H1 (cell line): ENCODE data around the gene GDF15.

ENCODE experiments used
- CREB1 ChIP-seq: IDR thresholded peaks from 2 replicates; pipeline ENCODE4 v1.6.1; 2012; ENCODE audit warnings: inconsistent platforms
- EZH2 ChIP-seq: fragments of 200-600 bp; sonication (generic); IDR thresholded peaks from 2 replicates; pipeline ENCODE4 v1.7.1; 2012; ENCODE audit warnings: low read depth, mild to moderate bottlenecking, moderate library complexity, low read length, inconsistent platforms; ENCODE audit not compliant: severe bottlenecking
- GTF2F1 ChIP-seq: IDR thresholded peaks from 2 replicates; pipeline ENCODE4 v1.6.1; 2012; ENCODE audit warnings: low read depth, low read length, improper control_type of control experiment, borderline replicate concordance
- KDM1A ChIP-seq: fragments of 200-600, 300-600 bp; sonication (generic); IDR thresholded peaks from 2 replicates; pipeline ENCODE4 v1.7.1; 2016; ENCODE audit warnings: mild to moderate bottlenecking, low read length, borderline replicate concordance
- PHF8 ChIP-seq: fragments of 200-600 bp; sonication (generic); conservative IDR thresholded peaks from 2 replicates; pipeline ENCODE4 v1.7.1; 2012; ENCODE audit warnings: low read depth, mild to moderate bottlenecking, inconsistent platforms, low read length, moderate library complexity
- POLR2A ChIP-seq, 2 experiments: IDR thresholded peaks; 1 replicate in 1 of 2; 2 replicates in 1 of 2; pipeline ENCODE4 v1.6.1; 2011; ENCODE audit warnings: low read depth in 2 of 2, low read length in 2 of 2, mild to moderate bottlenecking in 2 of 2; ENCODE audit errors: control extremely low read depth in 1 of 2
- SIRT6 ChIP-seq: IDR thresholded peaks from one replicate; pipeline ENCODE4 v1.7.1; 2012; ENCODE audit warnings: low read length, inconsistent platforms
- YY1 ChIP-seq: IDR thresholded peaks from 2 replicates; pipeline ENCODE4 v1.6.1; 2011; ENCODE audit warnings: low read depth, mild to moderate bottlenecking, low read length
- TF ChIP-seq, protein P1 (sequence below): IDR thresholded peaks from 2 replicates; pipeline ENCODE4 v1.6.1; 2011; ENCODE audit warnings: low read depth, mild to moderate bottlenecking, low read length; ENCODE audit not compliant: insufficient read depth
- TF ChIP-seq, protein P2 (sequence below), 3 experiments: IDR thresholded peaks; 1 replicate in 2 of 3; 2 replicates in 1 of 3; pipeline versions ENCODE4 v1.5.1 to v1.6.1; 2011; ENCODE audit warnings: low read length in 3 of 3, mild to moderate bottlenecking in 3 of 3, inconsistent platforms in 2 of 3, low read depth in 1 of 3, moderate library complexity in 1 of 3; ENCODE audit not compliant: insufficient read depth in 1 of 3; ENCODE audit errors: control extremely low read depth in 1 of 3

DNA sequence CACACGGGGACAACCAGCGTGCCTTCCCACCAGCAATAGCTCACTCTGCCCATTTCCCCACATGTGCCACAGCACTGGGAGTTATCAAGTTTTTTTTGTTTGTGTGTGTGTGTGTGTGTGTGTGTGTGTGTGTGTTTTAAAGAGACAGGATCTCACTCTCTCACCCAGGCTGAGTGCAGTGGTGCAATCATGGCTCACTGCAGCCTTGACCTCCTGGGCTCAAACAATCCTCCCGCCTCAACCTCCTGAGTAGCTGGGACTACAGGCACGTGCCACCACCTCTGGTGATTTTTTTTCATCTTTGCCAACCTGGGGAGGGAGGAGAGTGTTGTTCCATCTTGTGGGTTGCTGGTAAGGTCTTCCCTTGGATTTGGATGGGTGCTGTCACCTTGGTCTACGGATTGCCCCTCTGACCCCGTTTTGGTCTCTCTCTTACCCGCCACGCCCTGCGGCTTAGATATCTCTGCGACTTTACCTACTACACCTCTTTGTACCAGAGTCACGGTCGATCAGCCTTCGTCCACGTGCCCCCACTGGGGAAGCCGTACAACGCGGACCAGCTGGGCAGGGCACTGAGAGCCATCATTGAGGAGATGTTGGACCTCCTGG is 22.9 kb upstream of the GDF15 start:
- TF ChIP-seq PHF8 (no peak), KDM1A (no peak), POLR2A (IDR thresholded peaks at IDR 0.05; ENCODE audit: control extremely low read depth in 1 of 2, low read depth in 2 of 2, low read length in 2 of 2) (no peak), GTF2F1 (no peak), EZH2 (no peak), YY1 (no peak), SIRT6 (no peak), CREB1 (no peak)
- TF ChIP-seq, protein P1, sequence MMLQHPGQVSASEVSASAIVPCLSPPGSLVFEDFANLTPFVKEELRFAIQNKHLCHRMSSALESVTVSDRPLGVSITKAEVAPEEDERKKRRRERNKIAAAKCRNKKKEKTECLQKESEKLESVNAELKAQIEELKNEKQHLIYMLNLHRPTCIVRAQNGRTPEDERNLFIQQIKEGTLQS: no peak
- TF ChIP-seq, protein P2, sequence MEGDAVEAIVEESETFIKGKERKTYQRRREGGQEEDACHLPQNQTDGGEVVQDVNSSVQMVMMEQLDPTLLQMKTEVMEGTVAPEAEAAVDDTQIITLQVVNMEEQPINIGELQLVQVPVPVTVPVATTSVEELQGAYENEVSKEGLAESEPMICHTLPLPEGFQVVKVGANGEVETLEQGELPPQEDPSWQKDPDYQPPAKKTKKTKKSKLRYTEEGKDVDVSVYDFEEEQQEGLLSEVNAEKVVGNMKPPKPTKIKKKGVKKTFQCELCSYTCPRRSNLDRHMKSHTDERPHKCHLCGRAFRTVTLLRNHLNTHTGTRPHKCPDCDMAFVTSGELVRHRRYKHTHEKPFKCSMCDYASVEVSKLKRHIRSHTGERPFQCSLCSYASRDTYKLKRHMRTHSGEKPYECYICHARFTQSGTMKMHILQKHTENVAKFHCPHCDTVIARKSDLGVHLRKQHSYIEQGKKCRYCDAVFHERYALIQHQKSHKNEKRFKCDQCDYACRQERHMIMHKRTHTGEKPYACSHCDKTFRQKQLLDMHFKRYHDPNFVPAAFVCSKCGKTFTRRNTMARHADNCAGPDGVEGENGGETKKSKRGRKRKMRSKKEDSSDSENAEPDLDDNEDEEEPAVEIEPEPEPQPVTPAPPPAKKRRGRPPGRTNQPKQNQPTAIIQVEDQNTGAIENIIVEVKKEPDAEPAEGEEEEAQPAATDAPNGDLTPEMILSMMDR (IDR thresholded peaks at IDR 0.05; ENCODE audit: control extremely low read depth in 1 of 3, insufficient read depth in 1 of 3, low read depth in 1 of 3, low read length in 3 of 3): no peak
